Dermis microvascular lymphatic vessel endothelial cell (primary cell): ENCODE measurements around the gene VSIR. TPM values are rescaled to one million over a fixed set of nuclear protein-coding genes. Genes with fewer than 3 reads are reported as not detected.

Source experiments
- DNase-seq, 2 donors: peaks; one replicate each; pipeline versions ENCODE4 v3.0.0 to v3.0.0-alpha.2; 2010; ENCODE audit warnings: low read depth in 2 of 2
- total RNA-seq: library from RNA; depleted of rRNA; stranded (reverse); fragments of >200 nt; gene quantifications from 2 replicates; pipeline ENCODE4 v1.2.1, GENCODE V29; 2014

VSIR gene
- total RNA-seq, 1 donor from 2014 or later = 12.2 TPM

DNA sequence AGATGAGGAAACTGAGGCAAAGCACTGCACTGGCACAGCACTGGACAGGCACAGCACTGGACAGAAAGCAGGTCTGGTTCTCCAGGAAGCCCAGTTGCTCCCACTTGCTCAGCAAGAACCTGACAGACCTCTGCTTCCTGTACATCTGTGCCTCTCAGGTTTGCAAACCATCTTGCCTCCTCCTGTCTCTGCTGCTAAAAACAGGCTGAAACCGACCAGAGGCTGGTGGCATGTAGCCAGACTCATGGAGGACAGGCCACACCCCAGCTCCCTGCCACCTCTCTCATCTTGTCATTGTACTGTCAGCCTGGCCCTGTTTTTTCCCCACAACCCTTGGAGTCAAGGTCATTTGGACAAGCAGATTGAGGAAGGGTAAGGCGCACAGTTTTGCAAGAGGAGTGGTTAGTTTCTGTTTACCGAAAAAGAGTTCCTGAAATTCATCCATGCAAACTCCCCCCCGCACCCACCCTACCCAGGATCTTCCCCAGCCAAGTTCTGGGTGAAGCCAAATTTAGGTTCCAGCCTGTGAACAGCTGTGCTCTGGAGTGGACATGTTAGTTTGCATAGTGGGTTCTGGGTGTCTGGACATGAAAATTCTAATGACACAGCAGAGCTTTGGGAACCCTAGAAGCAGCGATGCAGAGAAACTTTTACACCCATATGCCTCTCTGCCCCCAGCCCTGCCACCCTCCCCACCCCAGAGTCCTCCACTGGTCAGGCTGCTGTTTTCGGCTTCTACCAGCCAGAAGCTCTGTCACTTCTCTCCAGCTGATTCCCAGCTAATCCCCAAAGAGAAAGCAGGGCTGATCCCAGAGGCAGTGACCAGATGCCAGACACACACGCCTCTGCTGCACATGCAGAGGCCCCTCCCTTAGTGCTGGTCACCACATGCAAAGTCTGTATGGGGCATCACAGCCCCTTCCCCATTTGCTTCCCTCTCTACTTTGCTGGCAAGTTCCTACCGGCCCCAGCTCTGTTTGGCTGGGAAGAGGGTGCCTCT, 45.3 kb downstream of the VSIR start:
- no peak for DNase-seq

DNA sequence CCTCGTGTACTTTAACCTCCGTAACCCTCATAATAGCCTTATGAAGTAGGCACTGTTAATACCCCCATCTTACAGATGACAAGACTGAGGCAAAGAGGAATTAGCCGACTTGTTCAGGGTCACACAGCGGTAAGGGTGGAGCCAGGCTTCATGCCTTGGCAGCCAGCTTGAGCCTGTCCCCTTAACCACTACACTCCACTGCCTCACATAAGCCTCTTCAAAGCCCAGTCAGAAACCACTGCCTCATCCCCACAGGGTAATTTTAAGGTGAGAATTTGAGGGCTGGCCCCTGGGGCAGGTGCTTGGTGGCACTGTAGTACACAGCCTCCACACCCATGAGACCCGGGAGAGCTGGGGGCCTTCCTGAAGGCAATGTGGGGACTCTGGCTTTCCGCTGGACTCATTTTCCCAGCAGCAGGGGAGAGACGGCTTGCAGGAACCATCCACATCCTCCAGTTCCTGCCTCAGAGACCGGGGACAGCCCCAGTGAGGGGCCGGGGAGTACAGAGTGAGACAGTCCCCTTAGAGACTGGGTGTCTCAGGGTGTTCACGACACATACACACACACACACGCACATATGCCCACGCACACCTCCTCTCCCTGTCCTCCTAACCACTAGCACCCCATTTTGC, 46.1 kb downstream of the VSIR start:
- DNase-seq = no peak

DNA sequence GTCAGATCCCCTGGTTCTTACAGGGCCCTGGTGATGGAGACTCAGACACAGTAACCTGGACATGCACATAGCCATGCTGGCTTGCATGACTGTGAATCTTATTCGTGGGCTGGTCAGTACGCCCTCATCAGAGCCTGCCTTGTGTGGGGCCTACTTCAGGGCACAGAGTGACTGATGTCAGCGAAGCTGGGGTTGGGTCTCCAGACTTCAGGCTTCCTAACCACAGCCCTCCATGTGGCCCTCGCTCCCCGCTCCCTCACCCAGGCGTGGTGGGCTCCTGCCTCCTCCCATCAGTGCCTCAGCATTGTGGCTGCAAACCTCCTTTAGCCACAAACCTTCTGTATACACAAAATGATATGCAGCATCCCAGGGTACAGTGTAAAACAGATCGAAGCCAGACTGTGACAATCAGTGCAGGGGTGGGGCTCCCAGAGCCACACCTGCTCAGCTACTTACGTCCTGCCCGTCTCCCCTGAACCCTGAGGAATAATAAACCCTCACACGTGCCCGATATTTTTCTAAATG, 46.7 kb downstream of the VSIR start:
- no peak for DNase-seq

DNA sequence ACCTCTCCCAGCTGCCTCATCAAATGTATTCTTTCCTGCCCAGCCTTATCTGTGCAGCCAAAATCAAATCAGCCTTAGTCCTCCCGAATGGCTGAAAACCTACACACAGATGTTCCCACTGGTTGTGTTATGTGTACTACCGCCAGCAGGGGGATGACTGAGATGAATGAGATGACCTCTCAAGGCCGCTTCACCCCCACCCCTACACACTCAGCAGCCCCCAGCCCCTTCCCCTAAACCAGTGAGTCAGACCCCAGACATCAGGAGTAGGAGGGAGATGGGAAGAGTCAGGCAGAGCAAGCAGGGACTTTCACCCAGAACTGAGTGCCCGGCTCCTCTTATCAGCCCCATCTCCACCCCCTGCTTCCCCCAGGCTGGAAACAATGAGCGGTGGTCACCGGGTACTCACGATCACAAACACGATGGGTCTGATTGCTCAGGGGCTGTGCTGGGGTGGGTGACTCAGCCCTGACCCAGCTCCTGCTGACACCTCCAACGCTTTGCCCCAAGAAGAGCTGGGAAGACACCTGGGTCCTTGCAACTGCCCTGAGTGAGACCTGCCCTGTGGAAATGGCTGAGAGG, 47.2 kb downstream of the VSIR start:
- peak in 1 of 2 donors; percentile 62 for DNase-seq

DNA sequence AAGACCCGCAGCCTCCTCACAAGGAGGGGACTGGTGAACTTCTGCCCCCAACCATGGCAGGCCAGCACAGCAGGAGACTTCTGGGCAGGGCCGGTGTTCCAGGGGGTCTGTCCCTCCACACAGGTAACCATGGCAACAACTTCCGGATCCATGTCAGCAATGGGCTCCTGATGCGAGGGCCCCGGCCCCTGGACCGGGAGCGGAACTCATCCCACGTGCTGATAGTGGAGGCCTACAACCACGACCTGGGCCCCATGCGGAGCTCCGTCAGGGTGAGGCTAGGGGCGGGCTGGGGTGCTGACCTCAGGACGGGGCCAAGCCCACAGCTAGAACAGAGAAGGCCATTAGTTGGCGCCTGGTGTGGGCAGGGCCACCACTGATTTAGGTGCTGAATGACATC, 48.1 kb downstream of the VSIR start:
- no peak for DNase-seq

DNA sequence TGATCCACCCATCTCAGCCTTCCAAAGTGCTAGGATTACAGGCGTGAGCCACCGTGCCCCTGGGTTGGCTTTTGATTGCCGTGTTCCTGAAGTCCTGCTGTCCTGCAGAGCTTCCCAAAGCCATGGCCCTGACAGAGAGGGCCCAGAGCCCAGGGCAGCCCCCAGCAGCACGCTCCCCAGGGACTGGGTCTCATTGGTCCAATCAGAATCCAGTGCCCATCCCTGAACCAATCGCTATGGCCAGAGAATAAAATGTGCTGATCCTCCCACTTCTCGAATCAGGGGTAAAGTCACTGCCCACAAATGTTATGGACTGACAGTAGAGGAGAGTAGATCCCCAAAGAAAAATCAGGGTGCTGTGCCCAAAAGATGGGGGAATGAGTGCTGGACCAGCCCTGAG, 48.8 kb downstream of the VSIR start:
- no peak for DNase-seq

DNA sequence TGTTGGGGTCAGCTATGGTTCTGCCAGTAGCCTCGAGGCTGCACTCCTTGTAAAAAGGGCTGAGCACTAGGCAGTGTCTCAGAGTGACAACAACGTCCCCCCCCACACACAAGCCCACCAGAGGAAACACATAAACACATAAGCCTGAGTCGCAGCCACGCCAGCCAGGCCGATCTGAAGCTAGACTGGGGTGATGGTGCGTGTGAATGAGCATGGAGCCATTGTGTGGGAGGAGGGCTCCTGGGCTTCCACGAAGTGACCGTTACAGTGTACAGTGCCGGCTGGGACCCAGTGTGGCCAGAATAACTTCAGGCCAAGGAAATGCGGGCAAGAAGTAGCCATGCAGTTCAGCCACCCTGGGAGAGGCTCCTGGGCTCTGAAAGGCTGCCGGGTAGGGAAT, 50.0 kb downstream of the VSIR start:
- no peak for DNase-seq

DNA sequence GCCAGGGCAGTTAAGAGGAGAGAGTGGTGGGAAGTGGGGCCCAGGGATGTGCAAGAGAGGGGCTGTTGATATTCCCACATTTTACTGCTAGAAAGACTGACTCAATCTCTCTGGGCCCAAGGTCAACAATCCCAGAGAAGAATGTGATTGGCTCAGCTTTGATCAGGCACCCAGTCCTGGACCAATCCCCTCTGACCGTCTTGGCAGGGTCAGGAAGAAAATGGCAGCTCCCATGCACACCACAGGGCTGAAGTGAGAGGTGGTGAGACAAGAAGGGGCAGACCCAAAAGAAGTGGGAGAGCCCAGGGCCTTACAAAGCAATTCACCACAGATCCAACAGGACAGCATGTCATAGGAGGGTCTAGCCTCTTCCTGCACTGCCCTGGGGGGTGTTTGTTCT, 50.5 kb downstream of the VSIR start:
- no peak for DNase-seq

DNA sequence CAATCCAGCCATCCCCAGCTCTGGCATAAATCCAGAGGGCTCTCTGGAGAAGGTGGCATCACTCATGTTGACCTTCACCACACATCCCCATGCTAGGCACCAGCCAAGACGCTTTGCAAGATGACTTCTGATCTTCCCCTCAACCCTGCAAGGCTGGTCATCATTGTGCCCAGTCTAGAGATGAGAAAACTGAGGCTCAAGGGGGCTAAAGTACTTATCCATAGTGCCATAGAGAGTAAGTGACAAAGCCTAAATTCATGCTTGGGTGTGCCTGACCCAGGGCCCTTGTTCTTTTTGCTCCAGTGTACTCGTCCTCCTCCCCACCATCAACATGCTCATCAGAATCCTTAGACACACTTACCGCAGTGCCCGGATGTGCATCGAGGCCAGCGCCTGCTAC, 52.0 kb downstream of the VSIR start:
- no peak for DNase-seq

DNA sequence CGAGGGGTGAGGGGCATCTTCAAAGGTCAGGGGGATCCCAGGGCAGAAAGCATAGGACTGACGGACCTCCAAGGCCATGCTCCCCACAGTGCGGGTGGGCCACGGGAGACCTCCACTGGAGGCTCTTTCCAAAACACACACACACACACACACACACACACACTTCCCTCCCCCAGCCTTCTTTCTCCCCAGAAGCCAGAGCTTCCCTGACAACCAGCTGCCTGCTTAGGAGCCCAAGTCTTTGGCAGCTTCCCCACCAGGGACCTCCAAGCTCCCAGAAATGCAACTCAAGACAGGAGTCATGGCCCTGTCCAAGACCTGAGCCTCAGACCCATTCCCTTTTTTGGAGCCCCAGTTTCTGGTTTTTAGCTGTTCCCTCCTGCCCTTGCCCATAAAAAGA, 53.0 kb downstream of the VSIR start:
- DNase-seq = no peak

DNA sequence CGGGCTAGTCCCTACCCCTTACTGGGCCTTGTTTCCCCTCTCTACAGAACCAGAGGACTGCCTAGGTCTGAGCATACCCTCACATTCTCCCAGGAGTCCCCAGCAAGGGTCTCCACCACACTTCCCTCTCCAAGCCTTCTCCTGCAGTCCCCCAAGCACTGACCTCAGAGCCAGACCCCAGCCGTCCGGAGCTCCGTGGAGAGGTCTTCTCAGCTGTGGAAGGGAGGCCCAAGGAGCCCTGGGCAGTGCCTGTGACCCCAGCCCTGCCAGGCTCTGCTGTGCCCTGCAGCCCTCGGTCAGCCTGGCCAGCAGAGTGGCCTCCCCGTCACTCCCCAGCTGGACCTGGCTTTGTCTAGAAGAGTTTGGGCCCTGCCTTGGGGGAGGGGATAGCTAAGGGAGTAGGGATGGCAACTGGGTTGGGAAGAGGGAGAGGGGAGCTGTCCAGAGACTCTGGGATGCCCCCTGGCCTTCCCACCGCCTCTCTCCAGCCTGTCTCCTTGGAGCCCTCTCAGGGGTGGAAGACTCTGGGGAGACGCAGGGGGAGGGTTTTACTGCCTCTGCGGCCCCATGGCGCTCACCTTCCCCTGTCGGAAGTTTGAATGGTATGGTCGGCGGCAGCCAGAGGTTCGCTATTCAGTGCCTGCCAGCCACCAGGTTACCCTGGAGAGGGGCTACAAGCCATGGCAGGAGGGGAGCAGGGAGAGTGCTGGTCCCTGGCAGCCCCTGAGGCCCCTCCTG, 53.7 kb downstream of the VSIR start, which contains the start of gene C10orf105:
TSS of gene C10orf105 (minus strand) at position 315 of the 738 bp plus-strand sequence. CDS start 3,441 bp downstream, outside the sequence.
- DNase-seq = no peak

DNA sequence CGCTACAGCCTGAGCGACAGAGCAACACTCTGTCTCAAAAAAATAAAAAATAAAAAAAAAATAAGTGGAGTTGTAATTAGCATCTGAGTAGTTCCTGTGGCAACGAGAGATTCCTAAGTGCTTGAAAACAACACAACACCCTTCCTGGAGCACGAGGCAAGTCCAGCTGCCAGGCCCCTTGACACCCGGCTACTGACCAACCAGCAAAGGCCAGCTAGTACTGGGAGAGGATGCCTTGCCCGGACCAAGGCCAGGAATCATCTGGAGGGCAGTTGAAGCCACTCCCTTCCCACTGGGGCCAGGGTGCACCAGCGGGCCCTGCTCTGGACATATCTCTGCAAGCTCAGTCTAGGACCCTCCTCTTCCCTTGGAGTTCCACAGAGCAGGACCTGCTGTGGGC, 54.3 kb downstream of the VSIR start:
- no peak for DNase-seq

DNA sequence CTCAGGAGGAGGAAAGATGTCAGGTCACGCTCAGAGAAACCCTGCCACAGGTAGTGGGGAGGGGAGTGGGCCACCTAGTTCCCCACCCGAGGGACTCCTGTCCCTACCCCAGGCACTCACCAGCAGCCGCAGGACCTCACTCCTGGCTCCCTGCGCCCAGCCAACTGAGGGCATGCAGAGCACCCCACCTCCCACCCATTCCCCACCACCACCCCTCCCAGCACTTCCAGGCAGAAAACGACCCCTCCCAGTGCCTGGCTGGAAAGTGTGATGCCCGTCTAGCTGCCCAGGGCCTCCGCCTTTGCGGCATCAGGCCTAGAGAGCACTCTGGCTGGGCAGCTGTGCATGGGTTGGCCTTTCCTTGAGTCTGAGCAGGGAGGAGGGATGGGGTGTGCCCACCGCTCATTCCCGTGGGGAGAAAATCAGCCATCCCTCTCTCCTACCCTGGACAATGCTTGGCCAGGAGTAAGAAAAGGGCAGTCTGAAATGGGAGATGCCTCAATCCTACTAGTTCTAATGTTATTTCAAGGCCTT, 55.1 kb downstream of the VSIR start:
- no peak for DNase-seq

DNA sequence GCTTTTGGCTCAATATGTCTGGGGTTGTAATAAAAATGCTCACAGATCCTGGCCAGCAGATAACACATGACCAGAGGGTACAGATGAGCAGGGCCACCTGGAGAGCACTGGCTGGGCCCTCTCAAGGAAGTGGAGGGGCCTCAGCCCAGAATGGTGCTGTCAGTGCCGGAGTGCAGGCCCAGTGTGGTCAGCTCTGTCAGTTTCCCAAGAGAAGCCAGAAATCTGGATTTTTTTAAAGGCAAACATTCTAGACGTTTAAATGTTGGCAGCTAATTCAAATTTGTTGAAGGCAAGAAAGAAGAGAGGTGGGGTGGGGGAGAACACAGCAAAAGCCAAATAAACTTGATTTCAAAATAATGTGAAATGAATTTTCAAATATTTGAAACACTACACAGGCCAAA, 55.8 kb downstream of the VSIR start:
- no peak for DNase-seq

DNA sequence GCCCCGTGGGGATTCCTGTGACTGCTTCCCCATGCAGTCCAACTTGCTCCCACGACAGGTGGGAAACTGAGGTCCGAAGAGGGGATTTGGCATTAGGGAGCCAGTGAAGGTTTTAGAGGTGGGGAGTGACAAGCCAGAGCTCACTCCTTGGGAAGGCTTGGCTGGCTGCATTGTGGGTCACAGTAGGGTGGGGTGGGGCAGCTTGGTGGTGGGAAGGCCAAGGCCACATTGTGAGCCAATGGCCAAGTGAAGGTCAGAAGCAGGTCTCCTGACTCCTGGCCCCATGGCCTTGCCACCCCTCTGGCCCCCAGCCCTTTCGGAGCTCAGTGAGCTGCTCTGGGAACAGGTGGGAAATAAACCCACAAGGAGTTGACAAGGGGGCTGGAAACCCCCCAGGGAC, 56.3 kb downstream of the VSIR start:
- DNase-seq = no peak

DNA sequence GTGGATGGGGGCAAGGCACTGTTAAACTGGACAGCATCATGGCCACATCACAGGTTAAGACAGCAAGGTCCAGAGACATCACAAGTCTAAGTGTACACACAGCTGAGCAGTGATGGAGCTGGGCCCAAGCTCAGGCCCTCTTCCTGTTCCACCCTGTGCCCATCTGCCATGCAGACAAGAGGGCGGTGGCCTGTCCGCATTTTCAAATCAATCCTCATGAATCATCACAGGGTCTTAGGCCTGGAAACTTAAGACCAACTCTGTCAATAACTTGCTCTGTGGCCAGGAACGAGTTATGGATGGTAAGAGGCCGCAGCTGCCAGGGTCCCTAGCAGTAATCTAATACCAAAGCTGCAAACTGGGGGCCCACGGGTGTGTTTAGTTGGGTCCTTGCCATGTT, 56.9 kb downstream of the VSIR start:
- DNase-seq = no peak

DNA sequence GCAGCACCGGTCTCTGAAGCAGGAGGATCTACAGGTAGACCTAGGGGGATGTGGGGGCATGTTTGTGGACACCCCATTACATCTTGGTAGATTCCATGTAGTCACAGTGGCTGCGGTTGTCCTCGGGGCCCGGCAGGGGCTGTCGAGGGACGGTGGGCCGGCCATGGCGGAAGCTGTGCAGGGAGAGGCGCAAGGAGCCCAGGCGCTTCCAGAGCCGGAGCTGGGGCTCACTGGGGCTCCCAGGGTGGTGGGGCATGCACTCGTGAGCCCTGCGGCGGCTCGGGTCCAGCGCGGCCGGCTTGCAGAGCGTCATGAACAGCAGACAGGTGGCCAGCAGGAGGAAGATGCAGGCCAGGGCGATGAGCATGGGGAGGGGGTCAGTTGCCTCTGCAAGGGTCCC, 57.5 kb downstream of the VSIR start:
- no peak for DNase-seq

DNA sequence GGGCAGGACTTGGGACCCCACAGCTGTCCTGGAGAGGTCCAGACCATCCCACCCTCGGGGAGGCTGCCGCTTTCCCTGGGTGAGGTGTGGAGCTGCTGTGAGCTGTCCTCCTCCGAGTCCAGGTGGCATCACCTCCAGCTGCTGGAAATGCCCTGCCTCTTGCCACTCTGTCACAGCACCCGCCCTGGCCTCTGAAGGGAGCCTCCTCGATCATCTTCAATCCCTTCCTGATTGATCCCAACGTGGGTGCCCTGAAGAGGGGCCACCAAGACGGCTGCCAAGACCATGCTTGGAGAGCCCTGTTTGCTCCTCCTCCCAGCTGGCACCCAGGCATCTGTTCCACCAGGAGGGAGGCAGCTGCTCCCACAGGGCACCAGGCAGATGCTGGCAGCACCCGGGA, 58.3 kb downstream of the VSIR start:
- DNase-seq = no peak

DNA sequence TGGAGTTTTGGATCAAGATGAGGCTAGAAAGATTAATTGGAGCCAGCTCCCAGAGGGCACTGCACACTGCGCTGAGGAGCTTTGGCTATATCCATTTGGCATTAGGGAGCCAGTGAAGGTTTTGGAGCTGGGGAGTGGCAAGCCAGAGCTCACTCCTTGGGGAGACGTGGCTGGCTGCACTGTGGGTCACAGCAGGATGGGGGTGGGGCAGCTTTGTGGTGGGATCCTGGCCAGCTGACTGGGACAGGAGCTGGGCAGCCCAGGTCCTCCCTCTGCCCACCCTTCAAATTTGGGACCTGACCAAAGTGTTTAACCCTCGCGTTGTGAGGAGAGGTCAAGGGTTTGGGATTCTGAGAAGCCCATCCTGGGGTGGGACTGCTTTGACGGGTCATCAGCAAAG, 58.7 kb downstream of the VSIR start:
- DNase-seq = no peak

DNA sequence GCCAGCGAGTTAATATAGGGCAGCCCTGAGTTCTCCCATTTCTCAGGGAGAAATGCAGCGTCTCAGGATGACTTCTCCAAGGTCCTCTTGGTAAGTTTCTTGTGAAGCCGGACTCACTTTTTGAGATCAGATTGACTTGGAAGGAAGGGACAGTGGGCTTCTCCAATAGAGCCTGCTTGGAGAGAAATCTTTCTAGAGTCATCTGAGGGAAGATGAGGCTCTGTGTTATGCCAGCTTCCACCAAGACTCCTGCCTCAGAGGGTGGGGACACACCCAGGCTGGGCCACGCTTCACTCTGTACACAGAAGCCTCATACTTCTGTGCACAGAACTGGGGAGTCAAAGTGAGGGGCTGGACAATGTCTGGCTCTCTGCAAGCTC, 59.3 kb downstream of the VSIR start:
- DNase-seq = no peak
